HG03175 (cell line): ENCODE measurements around the gene TAS2R60.
A peak's percentile ranks its signal among the peaks of the same experiment; 100 is the strongest.
"Not testable (repeated sequence)": the region's sequence is repeated elsewhere in the genome, so short reads cannot be mapped to it uniquely, and the experiment has no call there.

Experiments used
- ATAC-seq: cut with Tn5 transposase; IDR thresholded peaks from one replicate; pipeline ENCODE4 v1.9.1; 2021; ENCODE audit warnings: mild to moderate bottlenecking, moderate library complexity; ENCODE audit not compliant: unreplicated experiment

The TAS2R60 gene

DNA sequence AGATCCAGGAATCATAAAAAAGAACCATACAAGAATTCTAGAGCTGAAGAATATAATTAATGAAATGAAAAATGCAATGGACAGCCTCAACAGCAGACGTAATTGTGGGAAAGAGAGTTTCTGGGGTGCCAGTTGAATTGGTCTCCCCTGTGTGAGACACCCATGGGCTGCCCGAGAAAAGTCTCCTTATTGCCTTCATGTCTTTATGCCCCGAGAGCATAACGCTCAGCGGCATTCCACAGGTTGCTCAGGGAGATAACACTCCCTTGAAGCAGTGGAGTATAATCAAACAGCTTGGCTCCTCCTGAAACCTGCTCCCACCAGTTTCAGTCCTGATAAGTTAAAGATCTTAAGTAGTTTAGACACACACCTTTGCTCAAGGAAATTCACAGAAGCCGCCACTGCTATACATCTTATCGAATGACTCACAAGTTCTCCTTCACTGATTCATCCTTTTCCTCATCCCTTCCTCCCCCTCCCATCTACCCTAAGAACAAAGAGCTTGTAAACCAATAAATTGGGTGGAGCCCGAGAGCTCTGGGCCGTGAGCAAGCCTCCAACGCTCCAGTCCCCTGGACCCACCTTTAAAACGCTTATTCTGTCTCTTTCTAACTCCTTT, 28.9 kb downstream of the TAS2R60 start:
- ATAC-seq: not testable (repeated sequence)

DNA sequence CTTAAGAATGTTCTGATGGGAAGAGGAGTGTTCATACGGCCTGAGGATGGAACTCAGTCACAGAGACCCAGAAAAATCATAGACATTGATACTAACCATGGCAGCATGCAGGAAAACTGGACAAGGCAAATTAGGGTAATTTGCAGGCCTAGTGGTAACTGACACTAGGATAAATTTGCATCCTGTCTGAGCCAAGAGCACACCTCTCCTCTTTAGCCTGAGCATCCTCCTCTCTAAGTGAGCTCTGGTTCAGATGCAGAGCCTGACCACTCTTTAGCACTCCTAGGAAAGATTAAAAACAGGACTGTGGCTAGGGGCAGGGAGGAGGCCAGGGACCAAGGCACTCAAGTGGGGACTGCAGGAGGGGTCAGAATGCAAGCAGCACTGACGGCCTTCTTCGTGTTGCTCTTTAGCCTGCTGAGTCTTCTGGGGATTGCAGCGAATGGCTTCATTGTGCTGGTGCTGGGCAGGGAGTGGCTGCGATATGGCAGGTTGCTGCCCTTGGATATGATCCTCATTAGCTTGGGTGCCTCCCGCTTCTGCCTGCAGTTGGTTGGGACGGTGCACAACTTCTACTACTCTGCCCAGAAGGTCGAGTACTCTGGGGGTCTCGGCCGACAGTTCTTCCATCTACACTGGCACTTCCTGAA, 34.4 kb downstream of the TAS2R60 start, which contains the start of gene TAS2R41:
Gene TAS2R41, plus strand, starts transcription at position 373 of the 650 bp plus-strand sequence. Its CDS starts 0 bp downstream, at position 373.
- ATAC-seq: no peak

DNA sequence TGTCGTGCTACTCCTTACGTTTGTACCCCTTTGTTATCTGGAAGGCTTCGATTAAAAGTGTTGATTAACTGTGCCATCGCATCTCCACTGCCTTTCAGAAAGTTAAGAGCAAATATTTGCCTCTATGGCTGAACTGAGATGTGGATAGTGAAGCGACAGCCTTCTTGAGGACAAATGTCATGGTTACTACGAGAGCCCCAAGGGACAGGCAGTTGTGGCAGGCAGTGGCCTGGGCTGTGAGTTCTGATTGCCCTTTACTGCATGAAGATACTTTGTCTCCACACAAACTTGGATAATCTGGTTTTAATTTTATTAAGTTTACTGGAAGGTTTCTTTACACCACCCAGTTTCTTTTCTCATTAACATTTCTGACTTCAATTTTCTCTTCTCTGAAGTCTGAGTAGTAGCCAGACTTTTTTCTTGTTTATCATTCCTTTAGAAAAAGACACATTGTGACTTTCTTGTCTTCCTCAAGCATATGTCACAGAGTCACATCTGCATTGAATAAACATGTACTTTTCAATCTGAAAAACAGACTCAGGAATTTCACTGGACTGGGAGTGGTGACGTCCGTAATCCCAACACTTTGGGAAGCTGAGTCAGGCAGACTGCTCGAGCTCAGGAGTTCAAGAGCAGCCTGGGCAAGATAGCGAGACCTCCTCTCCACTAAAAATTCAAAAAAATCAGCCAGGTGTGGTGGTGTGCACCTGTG, 36.0 kb downstream of the TAS2R60 start:
- ATAC-seq: no peak

DNA sequence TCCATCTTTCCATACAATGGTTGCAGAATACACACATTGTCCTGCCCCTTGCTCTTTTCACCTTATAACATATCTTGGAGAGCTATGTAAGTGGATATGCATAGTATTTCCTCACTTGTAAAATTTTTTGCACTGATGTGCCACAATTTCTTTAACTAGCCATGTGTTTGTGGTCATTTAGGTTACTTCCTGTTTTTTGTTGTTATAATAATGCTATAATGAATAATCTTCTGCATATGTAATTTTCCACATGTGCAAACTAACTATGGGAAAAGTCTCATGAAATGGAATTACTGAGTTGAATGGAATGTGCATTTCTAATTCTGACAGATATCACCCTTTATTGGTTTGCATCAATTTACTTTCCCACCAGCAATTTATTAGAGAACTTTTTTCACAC, 37.2 kb downstream of the TAS2R60 start:
- ATAC-seq: peak; percentile 59

DNA sequence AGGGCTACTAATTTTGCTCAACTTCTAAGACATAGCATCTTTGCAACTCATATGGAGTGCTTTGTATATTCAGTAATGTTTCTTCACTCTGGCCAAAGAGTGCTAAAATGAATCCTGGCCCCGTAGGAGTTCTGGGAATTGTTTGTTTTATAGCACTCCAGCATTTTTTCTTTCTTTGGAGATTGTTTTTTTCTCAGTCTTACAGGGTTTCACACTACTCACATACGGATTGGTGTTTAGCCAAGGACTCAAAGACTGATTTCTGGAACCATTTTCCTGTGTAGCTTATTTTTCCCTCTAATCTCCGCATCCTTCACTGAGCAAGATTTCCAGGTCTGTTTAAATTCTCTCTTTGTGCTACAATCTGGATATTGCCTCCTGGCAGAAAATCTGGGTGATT, 40.9 kb downstream of the TAS2R60 start:
- no peak for ATAC-seq

DNA sequence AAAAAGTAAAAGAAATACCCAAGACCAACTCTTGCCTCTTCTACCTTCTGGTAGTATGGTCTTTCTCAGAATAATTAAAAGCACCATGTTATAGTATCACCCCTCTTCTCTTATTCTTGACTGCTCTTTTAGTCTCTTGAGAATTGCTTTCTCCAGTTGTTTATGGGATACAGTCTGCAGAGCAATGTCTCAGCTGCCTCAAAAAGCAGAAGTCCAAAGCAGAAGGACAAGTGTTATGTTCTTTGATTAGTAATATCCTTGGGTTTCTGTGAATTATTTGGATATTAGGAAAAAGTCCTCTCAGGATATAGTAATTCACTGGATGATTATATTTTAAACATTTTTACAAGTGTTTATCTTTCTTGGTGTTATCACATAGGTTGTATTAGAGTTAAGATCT, 41.8 kb downstream of the TAS2R60 start:
- ATAC-seq: no peak

DNA sequence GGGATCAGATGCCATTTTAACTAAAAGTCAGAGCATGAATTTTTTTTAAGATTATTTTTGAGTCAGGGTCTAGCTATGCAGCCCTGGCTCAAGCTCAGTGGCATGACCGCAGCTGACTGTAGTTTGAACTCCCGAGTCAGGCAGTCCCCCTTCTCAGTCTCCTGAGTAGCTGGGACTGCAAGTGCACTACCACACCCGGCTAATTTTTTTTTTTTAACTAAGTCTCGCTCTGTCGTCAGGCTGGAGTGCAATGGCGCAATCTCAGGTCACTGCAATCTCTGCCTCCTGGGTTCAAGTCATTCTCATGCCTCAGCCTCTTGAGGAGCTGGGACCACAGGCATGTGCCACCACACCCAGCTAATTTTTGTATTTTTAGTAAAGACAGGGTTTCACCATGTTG, 42.2 kb downstream of the TAS2R60 start:
- no peak for ATAC-seq

DNA sequence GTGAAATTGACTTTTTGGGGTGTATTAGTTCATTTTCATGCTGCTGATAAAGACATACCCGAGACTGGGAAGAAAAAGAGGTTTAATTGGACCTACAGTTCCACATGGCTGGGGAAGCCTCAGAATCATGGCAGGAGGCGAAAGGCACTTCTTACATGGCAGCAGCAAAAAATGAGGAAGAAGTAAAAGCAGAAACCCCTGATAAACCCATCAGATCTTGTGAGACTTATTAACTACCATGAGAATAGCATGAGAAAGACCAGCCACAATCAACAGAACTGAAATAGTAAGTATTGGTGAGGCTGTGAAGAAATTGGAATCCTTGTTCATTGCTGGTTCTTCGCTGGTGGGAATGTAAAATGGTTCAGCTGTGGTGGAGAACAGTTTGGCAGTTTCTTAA, 43.0 kb downstream of the TAS2R60 start:
- ATAC-seq: not testable (repeated sequence)

DNA sequence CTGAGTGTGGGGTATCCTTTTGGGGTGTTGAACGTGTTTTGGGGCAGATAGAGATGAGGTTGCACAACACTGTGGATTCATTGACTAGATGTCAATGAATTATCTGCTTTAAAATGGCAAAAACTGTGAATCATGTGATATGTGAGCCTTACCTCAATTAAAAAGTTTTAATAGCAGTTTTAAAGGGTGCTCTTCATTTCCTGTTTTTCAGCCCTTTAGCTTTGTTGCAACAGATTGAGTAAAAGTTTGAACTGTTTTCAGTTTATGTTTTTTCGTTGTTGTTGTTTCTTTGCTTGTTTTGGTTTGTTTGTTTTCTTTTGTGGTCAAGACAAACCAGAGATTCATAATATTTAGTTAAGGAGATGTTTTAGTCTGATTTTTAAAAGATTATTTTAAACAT, 43.8 kb downstream of the TAS2R60 start:
- no peak for ATAC-seq

DNA sequence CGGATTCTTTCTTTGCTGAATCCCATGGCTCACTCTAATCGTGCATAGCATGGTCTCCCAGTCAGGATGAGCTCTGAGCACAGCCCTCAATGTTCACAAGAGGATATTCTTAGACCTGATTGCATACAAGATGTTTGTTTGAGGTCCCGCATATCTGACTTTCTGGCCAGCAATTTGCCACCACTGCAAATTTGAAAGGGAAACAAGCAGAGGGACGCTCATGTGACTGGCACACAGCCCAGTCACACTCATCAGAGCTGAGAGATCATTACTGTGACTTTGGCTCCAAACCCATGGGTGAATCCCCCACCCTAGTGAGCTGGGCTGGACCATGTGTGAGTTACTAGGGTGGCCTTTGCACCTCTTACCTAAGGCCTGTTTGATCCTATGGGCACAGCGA, 44.3 kb downstream of the TAS2R60 start:
- ATAC-seq: no peak

DNA sequence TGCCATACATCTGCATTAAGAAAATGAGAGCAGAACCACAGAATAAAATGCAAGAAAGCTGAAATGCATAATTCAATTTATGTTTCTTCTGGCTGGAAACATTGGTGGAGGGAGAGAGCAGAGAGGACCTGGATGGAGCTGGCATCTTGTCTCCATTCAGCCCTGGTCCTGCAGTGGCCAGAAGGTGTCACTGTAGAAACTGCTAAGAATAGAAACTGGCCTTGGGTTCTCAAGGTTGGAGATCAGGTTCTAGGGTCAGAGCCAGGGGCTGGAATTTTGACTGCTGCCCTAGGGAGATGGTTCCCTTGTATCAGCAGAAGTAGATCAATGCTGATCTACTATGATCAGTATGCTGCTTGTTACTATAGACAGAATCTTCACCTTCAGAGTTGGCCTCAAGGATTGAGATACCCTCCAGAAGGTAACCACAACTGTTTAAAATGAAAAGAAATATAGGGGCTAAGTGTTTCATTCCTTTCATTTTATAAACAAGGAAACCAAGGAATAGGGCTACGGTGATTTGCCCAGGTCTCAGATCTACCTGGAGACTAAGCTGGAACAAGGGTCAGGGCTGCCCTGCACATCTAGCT, 47.6 kb downstream of the TAS2R60 start:
- ATAC-seq: no peak

DNA sequence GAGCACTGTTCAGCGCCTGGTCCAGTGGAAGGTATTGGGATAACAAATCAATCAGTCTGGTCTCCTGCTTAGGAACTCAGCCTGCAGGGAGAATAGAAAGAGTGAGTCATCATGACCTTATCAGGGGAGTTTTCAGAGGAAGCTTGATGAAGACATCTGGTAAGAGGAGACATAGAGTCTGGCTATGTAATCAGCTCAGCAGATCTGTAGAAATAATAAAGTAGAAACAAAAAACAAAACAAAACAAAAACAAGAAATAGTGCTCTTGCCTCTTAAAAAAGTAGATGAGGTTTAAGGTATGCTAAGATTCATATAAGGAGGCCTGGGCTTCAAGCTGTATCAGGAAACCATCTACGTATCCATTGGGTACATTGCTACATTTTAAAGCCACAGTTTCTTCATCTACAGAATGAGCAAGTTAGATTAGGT, 48.8 kb downstream of the TAS2R60 start:
- no peak for ATAC-seq

DNA sequence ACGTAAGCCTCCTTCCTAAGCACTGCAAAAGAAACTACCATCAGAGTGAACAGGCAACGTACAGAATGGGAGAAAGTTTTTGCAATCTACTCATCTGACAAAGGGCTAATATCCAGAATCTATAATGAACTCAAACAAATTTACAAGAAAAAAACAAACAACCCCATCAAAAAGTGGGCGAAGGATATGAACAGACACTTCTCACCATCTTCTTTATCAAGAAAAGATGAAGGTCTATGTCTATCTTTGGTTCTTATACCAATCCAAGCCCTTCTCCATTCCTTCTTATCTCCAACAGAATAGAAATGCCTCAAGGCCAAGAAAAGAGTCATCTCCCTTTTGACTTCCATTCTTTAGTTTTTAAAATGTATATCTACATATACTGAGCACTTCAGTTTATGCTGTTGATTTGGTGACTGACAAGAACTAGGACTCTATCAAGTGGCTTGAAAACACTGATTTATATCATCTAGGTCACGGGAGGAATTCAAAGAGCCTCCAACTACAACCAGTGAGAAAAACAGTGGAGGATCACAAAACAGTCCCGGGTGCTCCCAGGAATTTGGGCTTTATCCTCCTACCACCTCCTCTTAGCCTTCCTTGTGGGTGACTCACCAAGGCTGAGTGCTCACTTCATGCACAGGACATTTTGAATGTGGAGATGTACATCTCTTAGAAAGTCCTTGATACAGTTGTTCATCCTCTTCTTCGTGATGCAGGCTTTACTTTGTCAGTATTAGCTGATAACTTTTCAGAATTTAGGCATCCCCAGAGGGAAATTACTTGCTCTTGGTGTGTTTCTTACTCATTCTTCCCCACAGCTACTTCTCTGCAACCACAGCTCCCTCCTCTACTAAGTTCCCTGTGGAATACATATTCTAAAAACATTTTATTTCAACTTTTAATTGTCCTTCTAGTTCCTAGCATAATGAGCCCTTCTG, 49.8 kb downstream of the TAS2R60 start:
- no peak for ATAC-seq

DNA sequence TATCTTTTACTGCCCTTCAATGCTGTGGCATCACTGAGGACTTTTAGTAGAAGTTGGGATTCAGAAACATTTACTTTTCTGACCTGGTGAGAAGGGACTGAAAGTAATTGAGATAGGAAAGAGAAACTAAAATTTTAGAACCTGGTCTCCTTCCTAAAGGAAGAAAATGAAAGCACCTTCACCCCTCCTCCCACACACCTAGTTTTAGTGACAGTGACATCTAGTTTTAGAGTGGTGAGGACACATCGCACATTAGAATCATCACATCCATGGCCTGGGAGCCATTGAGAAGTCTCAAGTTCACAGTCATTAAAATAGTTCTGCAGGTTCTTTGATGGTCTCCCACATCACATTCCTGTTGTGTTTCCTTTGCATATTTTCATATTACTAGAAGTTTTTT, 50.5 kb downstream of the TAS2R60 start:
- no peak for ATAC-seq
